Endothelial cell (in vitro differentiated cells): ENCODE measurements around the gene ZNF699. TPM values are rescaled to one million over a fixed set of nuclear protein-coding genes. Genes with fewer than 3 reads are reported as not detected.
A peak's percentile ranks its signal among the peaks of the same experiment; 100 is the strongest.
"Not testable (repeated sequence)": the region's sequence is repeated elsewhere in the genome, so short reads cannot be mapped to it uniquely, and the experiment has no call there.

Experiments used
- DNase-seq: peaks from one replicate; pipeline ENCODE4 v3.0.0; 2021; ENCODE audit warnings: low spot score
- H3K27ac Mint-ChIP-seq: one replicate; pipeline ENCODE4 v1.8.0; 2021; ENCODE audit warnings: mixed read lengths, inconsistent platforms; ENCODE audit not compliant: unreplicated experiment
- H3K27me3 Mint-ChIP-seq: one replicate; pipeline ENCODE4 v1.8.0; 2021; ENCODE audit warnings: mild to moderate bottlenecking, moderate library complexity, mixed read lengths, inconsistent platforms; ENCODE audit not compliant: unreplicated experiment
- H3K36me3 Mint-ChIP-seq: one replicate; pipeline ENCODE4 v1.8.0; 2021; ENCODE audit warnings: mild to moderate bottlenecking, low read depth, mixed read lengths, inconsistent platforms; ENCODE audit not compliant: unreplicated experiment
- H3K4me1 Mint-ChIP-seq: one replicate; pipeline ENCODE4 v1.8.0; 2021; ENCODE audit warnings: mild to moderate bottlenecking, mixed read lengths, inconsistent platforms; ENCODE audit not compliant: unreplicated experiment
- H3K4me3 Mint-ChIP-seq: one replicate; pipeline ENCODE4 v1.8.0; 2021; ENCODE audit warnings: mild to moderate bottlenecking, mixed read lengths, inconsistent platforms; ENCODE audit not compliant: unreplicated experiment
- H3K9me3 Mint-ChIP-seq: one replicate; pipeline ENCODE4 v1.8.0; 2021; ENCODE audit warnings: mixed read lengths, inconsistent platforms; ENCODE audit not compliant: unreplicated experiment
- CTCF ChIP-seq: fragments of 200-600 bp; sonication (generic); IDR thresholded peaks from one replicate; pipeline ENCODE4 v1.5.0; 2021; ENCODE audit warnings: antibody characterized with exemption; ENCODE audit not compliant: unreplicated experiment
- total RNA-seq: library from RNA; stranded (reverse); fragmentation: NEBNext Ultra II Directional; extraction: Animal tissue kit (Norgen Biotek cat#: 25700); gene quantifications from one replicate; pipeline ENCODE4 v1.2.1, GENCODE V29; 2021; ENCODE audit not compliant: unreplicated experiment

Gene ZNF699
- total RNA-seq, 1 donor from 2014 or later = 3.9 TPM

DNA sequence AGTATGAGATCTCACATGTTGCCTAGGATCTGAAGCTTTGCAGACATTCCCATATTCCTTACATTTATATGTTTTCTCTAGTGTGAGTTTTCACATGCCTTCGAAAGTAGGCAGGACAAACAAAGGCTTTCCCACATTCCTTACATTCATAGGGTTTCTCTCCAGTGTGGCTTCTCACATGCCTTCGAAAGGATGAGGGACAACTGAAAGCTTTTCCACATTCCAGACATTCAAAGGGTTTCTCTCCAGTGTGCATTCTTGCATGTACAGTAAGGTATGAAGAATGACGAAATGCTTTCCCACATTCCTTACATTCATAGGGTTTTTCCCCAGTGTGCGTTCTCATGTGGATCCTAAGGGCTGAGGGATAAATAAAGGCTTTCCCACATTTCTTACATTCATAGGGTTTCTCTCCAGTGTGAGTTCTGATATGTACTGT is 14.2 kb downstream of the ZNF699 start:
- Mint-ChIP-seq H3K4me3 (peak overlapping the region; percentile 44), H3K9me3 (peaks cover 46% of the 10 kb centered on the region)

GRCh38 chr19:9289231-9289884 is 20.3 kb downstream of the ZNF699 start:
- no peak for TF ChIP-seq CTCF
- Mint-ChIP-seq H3K4me3 (peak overlapping the region; percentile 38), H3K27me3 (peaks cover 2% of the 10 kb centered on the region), H3K27ac (no peak overlapping the region), H3K9me3 (peaks cover 26% of the 10 kb centered on the region), H3K4me1 (no peaks in the 10 kb centered on the region), H3K36me3 (peaks cover 14% of the 10 kb centered on the region)
- no peak for DNase-seq

More for the DNA sequence above, 14.2 kb downstream of the ZNF699 start:
- H3K27me3 Mint-ChIP-seq = no peaks in the 10 kb centered on the region
- no peak for TF ChIP-seq CTCF
- DNase-seq = no peak
- H3K27ac Mint-ChIP-seq = no peak overlapping the region
- peaks cover 52% of the 10 kb centered on the region for H3K36me3 Mint-ChIP-seq
- H3K4me1 Mint-ChIP-seq = no peaks in the 10 kb centered on the region

- Mint-ChIP-seq H3K36me3 (peaks cover 20% of the 10 kb centered on the region), H3K9me3 (peaks cover 46% of the 10 kb centered on the region)
- not testable (repeated sequence) for H3K27me3 Mint-ChIP-seq, H3K4me3 Mint-ChIP-seq, H3K4me1 Mint-ChIP-seq, DNase-seq, H3K27ac Mint-ChIP-seq
Observed at GRCh38 chr19:9283485-9283884, 26.2 kb downstream of the ZNF699 start.

- no peak overlapping the region for H3K27ac Mint-ChIP-seq
- no peaks in the 10 kb centered on the region for H3K4me1 Mint-ChIP-seq
- H3K27me3 Mint-ChIP-seq = no peaks in the 10 kb centered on the region
- H3K4me3 Mint-ChIP-seq = no peak overlapping the region
- DNase-seq = no peak
- no peak for TF ChIP-seq CTCF
- H3K9me3 Mint-ChIP-seq = peaks cover 30% of the 10 kb centered on the region
- H3K36me3 Mint-ChIP-seq = peaks cover 2% of the 10 kb centered on the region
Observed at GRCh38 chr19:9251236-9251635, 58.4 kb downstream of the ZNF699 start.

DNA sequence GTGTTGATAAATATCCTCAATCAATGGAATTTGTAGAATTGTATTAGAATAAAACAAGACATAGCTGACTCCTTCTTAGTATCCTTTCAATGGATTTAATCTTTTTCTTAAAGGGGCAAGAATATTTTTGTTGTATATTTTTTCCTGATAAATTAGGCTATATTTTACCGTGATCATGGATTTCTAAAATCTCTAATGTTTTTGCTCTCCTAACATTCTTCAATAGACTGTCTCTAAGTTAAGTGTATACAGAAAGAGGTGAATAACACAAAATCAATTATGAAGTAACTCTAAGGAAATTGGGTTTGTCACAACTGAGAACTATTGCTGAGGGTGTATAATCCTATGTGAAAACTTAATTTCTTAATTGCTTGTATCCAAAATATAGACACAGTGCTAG is 59.0 kb downstream of the ZNF699 start, which contains the start of gene OR7E24:
OR7E24 (plus strand) TSS at position 301 of the 400 bp plus-strand sequence. CDS start 114 bp downstream, outside the sequence.
- H3K27me3 Mint-ChIP-seq = no peaks in the 10 kb centered on the region
- no peaks in the 10 kb centered on the region for H3K4me1 Mint-ChIP-seq
- no peak within 1 kb of the TSS for H3K27ac Mint-ChIP-seq
- DNase-seq = no peak
- TF ChIP-seq CTCF = no peak
- H3K36me3 Mint-ChIP-seq = peaks cover 2% of the 10 kb centered on the region
- peaks cover 30% of the 10 kb centered on the region for H3K9me3 Mint-ChIP-seq
- H3K4me3 Mint-ChIP-seq = no peak within 1 kb of the TSS

Other genes with a start within 250 kb of the ZNF699 start
- gene OR1M1, start 222.8 kb downstream of the ZNF699 start, total RNA-seq = not detected
- not detected for gene OR7G2, start 202.4 kb downstream of the ZNF699 start, total RNA-seq
- not detected for gene OR7G1, start 194.1 kb downstream of the ZNF699 start, total RNA-seq
- gene OR7G3, start 182.9 kb downstream of the ZNF699 start, total RNA-seq = not detected
- gene ZNF317, start 169.4 kb downstream of the ZNF699 start, total RNA-seq = 27.1 TPM
- not detected for gene OR7D2, start 130.9 kb downstream of the ZNF699 start, total RNA-seq
- not detected for gene OR7D4, start 90.2 kb downstream of the ZNF699 start, total RNA-seq
- not detected for gene OR7E24, start 58.9 kb downstream of the ZNF699 start, total RNA-seq
- gene ZNF559, start 14.3 kb upstream of the ZNF699 start, total RNA-seq = 6.8 TPM
- 1.1 TPM for gene ZNF177, start 53.2 kb upstream of the ZNF699 start, total RNA-seq
- 20.9 TPM for gene ZNF266, start 125.7 kb upstream of the ZNF699 start, total RNA-seq
- not detected for gene ZNF560, start 188.8 kb upstream of the ZNF699 start, total RNA-seq
- 31.1 TPM for gene ZNF426, start 228.8 kb upstream of the ZNF699 start, total RNA-seq